Measurements from ENCODE around the gene EGLN1.

The EGLN1 gene

DNA sequence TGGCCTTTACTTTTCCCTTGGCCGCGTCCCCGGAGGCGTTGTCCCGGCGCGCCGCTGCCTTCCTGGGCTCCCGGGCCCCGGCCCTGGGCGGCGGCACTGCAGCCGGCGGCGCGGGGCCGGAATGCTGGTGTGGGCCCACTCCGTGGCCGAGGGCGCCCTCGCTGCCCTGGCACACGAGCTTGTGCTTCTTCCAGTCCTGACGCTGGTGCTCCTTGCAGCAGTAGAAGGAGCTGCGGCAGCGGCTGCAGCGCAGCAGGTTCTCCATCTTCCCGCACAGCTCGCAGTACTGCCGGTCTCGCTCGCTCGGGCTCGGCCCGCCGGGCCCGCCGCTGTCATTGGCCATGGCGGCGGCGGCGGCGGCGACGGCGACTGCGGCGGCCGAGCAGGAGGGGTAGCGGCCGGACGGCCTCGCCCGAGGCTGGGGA lies 529 bp downstream of the EGLN1 start:
- DNase-seq (ENCODE audit: low read depth), result peak; percentile 63

DNA sequence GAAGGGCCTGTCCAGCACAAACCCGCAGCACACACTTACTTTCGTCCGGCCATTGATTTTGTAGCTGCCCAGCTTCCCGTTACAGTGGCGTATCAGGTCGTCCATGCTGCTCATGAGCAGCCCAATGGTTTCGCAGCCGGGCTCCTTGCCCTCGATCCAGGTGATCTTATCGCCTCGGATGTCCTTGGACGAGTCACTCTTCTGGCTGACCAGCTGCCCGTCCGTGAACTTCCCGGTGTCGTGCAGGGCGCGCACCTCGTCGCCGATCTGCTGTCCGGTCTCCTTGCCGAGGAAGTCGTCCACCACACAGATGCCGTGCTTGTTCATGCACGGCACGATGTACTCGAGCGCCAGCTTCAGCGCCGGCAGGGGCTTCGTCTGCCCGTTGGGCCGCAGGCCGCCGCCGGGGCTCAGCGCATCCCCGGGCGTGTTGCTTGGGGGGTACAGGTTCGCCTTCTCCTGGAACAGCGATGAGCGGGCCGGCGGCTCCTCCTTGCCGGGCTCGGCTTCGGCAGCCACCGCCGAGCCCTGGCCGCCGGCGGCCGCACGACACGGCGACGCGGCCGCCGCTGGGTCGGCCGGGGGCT lies 1.0 kb downstream of the EGLN1 start:
- peak; percentile 57 for DNase-seq (ENCODE audit: low read depth)

DNA sequence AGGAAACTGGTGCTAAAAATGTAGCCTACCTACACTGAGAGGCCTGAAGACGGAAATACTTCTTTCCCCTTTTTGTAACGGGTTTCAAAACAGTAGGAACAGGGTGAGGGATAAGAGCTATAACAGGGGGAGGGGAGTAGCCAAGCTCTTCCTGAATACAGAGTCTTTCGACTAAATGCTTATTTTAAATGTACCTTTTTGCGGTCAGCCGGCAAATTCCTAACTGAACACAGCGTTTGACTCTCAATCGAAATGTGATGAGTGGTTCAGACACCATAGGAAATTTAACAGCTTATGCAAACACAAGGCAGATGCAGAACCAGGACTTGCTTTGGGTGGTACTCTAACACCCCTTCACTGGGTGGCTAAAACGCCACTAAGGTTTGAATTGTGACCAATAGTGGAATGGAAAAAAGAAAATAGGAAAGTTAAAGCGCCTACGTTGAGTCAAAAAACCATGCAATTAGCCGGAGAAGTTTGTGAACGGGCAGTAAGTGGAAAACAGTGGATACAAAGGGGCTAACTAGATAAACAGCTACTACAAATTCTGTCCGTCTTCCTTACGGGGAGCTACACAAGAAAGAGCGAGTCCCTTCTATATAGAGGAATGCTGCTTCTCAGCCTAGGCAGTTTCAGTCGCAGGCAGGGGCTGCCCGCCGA lies 1.7 kb downstream of the EGLN1 start:
- peak; percentile 38 for DNase-seq (ENCODE audit: low read depth)

DNA sequence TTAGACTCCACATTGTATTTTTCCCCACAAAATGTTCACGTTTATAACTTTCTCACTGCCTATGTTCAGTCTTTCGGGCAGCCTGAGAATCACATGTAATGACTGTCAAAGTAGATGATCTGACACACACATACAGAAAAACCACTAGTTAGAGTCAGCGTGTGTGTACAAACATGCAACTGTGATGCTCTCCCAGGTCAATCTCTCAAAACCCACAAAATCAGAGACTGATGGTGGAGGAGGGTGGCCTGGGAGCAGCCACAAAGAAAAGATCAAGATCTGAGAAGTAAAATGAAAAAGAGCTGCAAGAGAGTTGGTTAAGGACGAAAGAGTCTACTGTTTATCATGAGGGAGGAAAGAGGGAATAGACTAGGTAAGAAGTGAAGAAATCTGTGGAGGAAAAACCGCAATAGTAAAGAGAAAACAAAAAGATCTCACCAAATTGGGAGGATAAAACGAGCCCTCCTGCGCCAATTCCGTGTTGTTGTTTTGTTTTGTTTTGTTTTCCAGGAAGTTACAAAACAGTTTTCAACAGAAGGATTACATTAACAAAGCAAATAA lies 2.3 kb downstream of the EGLN1 start:
- peak; percentile 14 for DNase-seq (ENCODE audit: low read depth)

DNA sequence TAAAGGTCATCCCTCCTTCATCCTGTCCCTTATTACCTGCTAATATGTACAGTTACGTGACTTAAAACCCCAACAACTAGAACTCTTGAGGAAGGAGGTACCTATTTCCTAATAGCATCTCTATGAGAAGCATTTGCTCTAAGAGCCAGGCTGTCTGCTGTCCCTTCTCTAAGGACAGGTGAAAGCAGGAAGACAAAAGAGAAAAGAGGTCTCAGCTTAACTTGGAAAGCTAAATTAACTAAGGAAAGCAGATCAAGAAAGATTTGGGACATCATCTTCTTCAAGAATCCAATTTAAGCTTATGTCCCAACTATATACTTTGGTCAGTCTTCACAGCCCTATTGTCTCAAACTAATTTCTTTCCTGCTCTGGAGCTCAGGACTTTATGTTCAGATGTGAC lies 2.9 kb downstream of the EGLN1 start:
- DNase-seq (ENCODE audit: low read depth), result no peak

DNA sequence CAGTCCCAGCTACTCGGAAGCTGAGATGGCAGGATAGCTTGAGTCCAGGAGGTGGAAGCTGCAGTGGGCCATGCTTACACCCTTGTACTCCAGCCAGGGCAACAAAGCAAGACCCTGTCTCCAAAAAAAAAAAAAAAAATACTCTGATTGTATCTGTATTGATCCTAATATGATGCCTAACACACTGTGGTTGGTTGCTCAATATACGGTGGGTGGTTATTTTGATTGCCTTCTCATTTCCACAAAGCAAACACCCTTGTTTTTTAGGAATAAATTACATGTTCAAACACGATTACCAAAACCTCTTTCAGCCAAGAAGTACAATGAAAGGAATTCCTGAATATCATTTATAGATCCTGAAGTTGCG lies 3.4 kb downstream of the EGLN1 start:
- no peak for DNase-seq (ENCODE audit: low read depth)

DNA sequence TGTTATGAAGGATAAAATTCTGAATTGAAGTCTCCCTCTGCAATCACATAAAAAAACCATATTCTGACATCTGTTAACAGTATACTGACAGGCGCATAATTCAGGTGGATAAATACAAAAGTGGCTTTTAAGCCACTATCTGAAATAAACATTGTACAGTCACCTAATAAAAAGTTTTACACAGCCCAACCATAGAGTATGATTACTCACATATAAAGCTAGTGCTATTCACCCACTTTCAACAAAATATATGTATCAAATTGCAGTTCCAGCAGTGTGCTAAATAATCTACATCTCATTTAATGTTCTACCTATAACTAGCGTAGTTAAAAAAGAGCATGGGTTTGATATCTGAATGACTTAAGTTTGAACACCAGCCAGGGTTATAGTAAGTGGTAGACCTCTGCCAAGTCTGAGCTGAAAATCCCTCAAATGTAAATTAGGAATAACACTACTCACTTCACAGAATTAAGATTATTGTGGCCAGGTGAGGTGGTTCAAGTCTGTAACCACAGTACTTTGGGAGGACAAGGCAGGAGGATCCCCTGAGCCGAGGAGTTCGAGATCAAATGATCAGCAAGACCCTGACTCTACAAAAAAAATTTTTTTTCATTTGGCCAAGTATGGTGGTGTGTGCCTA lies 3.9 kb downstream of the EGLN1 start:
- peak; percentile 15 for DNase-seq (ENCODE audit: low read depth)

DNA sequence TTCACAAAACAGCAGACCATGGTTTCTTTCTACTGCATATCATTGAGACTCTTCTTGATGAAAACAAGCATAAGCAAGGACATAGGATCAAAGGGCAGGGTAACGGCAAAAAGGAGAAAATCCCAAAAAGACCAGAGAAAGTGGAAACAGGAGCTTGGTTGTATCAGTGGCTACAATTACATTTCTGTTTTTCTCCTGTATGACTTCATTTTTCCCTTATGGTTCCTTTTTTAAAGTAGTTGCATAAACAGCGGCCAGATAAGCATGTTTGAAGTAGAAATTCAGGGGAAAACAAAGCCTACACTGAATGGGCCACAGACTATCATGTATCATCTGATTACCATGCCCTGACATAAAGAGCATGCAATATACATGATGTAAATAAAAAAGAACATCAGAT lies 4.6 kb downstream of the EGLN1 start:
- DNase-seq (ENCODE audit: low read depth), result no peak

DNA sequence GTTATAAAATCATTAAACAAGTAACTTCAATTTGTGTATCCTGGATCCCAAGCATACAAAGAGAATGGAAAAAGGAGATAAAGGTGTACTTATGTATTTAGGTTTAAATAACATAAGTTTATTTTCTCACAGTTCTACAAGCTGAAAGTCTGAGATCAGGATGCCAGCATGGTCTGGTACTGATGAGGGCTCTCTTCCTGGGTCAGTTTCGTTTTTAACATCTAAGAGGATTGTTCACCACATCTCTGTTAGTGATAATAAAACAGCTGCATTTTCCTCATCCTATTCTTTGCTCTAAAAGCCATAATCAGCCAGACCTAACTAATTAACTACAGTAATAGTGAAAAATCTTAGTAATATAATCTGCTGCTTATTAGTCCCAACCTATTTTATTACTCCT lies 5.2 kb downstream of the EGLN1 start:
- DNase-seq (ENCODE audit: low read depth), result no peak

DNA sequence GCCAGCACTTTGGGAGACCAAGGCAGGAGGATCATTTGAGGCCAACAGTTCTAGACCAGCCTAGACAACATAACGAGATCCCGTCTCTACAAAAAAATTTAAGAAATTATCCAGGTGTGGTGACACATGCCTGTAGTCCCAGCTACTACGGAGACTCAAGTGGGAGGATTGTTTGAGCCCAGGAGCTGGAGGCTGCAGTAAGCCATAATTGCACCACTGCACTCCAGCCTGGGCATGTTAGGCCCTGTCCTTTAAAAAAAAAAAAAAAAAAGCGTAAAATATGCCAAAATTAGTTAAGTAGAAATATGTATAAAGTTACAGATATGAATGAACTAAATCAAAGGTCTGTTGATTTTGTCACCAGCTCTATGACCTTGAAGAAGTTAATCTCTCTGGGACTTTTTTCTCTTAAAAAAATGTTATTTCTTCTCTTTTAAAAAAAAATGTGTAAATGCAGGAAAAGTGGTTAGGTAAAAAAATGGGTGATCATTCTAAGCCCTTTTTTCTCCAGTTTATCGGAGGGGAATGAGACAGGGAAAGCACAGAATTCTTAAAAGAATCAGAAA lies 7.0 kb downstream of the EGLN1 start:
- no peak for DNase-seq (ENCODE audit: low read depth)

DNA sequence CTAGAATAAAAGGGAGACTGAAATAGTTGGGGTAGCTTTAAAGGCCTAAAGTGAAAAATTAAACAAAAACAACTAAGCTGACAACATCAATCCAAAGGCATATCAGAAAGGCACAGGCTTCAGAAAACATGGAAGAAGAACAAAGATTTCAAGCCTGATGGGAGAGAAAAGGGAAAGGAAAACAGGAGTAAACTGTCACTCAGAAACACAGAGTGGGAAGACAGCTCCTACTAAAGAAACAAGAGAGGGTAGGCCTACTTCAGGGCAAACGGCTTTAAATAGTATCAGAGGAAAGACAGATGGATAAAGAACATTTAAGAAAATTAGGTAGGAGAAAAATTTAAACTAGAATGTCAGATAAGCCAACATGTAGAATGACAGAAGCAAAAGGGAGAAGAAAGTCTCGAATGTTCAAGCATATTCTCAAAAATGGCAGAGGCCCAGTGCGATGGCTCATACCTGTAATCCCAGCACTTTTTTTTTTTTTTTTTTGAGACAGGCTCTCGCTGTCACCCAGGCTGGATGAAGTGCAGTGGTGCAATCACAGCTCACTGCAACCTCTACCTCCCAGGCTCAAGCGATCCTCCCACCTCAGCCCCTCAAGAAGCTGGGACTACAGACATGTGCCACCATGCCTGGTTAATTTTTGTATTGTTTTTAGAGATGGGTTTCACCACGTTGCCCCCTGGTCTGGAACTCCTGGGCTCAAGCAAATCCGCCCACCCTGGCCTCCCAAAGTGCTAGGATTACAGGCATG lies 7.6 kb downstream of the EGLN1 start:
- no peak for DNase-seq (ENCODE audit: low read depth)

DNA sequence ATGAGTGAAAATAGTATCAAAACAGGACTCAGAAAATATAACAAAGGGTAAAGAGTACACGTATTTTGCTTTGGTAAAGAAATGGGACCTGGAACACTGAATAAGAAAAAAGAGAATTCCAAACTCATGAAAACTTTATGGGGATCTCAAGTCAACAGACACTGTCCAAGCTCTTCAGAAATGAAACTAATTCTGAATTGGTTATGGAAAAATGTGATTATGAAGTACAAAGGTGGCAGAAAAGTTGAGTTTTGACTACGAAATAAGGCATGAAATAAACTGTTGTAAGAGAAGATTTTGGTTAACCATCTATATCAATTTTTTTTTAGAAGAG lies 8.4 kb downstream of the EGLN1 start:
- DNase-seq (ENCODE audit: low read depth), result no peak

DNA sequence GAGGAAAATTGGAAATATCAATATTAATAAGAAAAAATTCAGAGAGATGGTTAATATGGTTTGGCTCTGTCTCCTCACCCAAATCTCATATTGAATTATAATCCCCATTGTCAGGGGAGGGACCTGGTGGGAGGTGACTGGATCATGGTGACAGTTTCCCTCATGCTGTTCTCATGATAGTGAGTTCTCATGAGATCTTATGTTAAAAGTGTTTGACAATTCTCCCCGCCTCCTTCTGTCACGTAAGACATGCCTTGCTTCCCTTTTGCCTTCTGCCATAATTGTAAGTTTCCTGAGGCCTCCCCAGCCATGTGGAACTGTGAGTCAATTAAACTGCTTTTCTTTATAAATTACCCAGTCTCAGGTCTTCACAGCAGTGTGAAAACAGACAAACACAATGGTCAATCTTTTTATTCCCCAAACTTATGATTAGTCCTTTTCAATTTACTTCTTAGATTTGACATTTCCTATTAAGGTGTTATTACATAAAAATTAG lies 11.0 kb downstream of the EGLN1 start:
- DNase-seq (ENCODE audit: low read depth), result no peak

DNA sequence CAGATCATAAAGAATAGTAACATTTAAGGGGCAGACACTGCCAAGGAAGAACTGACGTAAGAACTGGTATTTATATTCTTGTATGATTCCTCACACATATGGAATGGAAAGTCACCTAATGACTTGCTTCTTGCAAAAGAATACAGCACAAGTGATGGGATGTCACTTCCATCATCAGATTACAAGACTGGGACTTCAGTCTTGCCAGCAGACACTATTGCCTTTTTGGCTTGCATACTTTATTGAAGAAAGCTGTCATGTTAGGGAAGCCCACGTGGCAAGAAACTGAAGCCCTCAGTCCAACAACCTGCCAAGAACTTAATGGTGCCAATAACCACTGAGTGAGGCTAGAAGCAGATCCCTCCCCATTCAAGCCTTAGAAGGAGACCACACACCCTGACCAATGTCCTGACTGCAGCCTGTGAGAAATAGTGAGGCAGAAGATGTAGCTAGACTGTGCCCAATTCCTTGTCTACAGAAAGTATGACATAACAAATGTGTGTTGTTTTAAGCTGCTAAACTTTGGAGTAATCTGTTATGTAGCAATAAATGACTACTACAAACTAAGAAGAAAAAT lies 12.0 kb downstream of the EGLN1 start:
- DNase-seq (ENCODE audit: low read depth), result peak; percentile 54

DNA sequence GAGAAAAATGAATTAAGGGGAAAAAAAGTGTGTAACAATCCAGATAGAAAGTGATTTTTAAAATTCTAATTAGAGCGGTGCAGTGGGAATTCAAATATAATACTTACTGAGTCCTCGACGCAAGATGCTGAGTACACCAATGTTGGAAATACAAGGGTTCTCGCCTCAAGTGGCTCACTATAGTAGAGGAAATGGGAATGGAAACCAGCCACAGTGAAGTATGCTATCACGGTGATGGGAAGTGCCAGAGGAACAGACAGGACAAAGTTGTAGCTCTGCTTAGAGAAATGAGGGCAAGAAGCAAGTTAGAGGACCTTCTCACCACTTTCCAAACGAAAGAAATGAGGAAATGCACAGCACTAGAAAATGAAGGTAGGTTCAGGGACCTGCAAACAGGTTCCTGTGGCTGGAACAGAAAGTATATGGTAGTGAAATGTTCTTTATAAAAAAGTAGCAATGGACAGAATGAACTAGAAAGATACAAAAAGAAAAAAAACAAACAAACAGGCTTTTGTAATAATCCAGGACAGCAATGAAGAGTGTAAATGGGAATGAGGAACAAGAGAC lies 13.5 kb downstream of the EGLN1 start:
- DNase-seq (ENCODE audit: low read depth), result no peak

DNA sequence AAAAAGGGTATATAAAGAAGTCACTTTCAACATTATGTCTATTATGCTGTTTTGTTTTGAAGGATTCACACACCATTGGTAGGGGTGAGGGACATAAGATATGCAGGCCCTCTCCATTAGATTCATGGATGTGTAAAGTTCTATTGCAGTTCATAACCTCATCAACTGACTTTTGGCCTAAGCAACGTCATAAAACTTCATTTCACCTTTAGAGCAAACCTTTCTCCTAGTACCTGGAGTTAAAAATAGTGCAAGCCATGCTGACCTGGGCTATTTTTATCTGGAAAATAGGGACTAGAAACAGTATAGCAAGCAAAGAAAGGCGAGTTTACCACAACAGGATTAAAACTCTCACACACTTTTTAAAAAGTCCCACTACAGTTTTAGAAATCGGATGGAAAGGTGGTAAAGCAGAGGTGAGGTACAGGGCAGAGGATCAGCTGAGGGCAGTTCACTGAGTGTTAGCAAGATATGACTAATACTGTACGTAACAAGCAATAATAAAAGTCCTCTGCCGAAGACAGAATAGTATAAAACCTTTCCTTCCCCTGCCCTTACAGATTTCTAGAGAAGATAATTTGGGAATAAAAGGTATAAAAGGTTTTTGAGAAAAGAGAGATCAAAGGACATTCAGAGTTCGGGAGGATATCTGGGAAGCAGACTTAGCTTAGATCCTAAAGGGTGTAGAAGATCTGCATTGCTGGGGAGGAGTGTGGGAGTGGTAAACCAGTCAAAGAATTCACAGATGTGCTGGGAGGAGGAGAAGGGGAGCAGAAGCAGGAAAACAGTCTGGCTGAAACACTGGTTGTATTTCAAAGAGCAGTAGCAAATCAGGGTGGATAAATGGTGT lies 14.3 kb downstream of the EGLN1 start:
- peak; percentile 58 for DNase-seq (ENCODE audit: low read depth)

DNA sequence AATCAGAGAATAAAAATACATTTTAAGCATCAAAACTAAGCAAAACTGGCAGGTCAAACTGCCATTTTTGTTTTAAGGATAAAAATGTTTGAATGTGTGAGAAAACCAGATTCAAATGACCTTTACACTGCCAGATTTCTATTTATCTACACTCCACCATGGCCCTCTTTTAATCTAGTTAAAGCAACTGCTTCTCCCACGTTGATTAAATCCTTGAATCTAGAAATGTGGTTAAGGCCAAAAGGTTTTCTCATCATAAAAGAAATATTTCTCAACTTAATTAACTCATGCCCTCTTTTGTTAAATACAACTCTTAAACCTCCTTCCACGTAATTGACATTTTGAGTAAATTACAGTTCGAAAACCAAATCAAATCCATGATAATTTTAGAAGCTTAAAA lies 15.0 kb downstream of the EGLN1 start:
- DNase-seq (ENCODE audit: low read depth), result no peak

DNA sequence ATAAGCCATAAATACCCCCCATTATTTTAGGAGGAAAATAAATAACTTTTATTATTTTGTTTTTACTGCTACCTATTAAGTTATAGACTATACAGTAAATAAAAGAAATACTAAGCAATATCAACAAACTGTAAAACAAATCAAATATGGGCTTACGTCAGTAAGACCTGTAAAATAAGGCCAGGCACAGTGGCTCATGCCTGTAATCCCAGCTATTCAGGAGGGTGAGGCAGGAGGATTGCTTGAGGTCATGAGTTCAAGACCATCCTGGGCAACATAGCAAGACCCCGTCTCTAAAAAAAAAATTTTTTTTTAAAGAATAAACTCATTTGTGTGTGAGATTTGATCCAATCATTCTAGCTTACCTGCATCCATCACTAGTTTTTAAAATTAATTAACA lies 17.8 kb downstream of the EGLN1 start:
- no peak for DNase-seq (ENCODE audit: low read depth)

DNA sequence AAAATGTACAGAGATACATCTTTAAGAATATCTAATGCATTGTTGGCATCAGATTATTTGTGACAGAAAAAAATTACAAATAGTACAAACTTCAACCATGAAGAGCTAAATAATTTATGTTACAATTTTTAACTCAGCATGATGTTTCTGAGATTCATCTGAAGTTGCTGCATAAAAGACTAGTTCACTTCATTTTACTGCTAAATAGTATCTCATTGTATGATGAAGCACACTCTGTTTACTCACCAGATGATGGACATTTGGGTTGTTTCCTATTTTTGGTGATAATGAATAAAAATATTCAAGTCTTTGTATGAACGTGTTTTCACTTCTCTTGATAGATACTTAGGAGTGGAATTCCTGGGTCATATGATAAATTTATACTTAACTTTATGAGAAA lies 20.6 kb downstream of the EGLN1 start:
- DNase-seq (ENCODE audit: low read depth), result no peak

DNA sequence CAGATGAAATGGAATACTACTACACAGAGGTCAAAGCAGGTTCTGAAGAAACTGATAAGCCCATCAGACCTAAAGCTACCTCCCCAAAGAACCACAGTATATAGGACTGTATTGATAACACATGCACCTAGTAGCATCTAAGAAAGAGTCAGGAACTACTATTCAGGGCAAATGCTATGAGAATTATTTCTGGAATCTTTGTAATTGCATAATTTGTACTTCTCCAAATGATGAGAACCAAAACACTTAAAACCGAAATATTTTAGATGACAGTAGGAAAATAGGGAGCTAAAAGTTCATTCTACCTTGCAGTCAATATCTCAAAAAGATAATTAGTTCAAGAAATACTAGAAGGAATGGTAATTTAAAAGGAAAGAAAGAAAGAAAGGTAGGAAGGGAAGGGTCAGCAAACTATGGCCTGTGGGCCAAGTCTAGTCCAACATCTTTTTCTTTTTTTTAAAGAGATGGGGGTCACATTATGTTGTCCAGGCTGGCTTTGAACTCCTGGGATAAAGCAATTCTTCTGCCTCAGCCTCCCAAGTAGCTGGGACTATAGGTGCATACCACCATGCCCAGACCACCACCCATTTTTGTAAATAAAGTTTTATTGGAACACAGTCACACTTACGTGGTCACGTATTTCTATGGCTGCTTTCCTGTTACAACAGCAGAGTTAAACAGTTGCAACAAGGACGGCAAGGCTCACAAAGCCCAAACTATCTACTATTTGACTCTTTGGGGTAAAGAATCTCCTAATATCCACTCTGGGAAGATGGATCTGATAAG lies 24.0 kb downstream of the EGLN1 start:
- DNase-seq (ENCODE audit: low read depth), result no peak
